HEK293 (cell line): Measurements from ENCODE around the gene WDCP.

Experiments
- GLIS1 ChIP-seq: fragments of 450-650 bp; formaldehyde crosslinking; IDR thresholded peaks from 2 replicates; pipeline ENCODE4 v1.5.1; 2016; ENCODE audit warnings: missing biosample characterization, missing genetic modification characterization
- IKZF3 ChIP-seq: fragments of 450-650 bp; IDR thresholded peaks from 2 replicates; pipeline ENCODE4 v1.5.0; 2018; ENCODE audit warnings: missing biosample characterization, mild to moderate bottlenecking, missing genetic modification characterization, moderate library complexity
- KLF17 ChIP-seq: fragments of 450-650 bp; formaldehyde crosslinking; IDR thresholded peaks from 2 replicates; pipeline ENCODE4 v1.5.1; 2016; ENCODE audit warnings: missing biosample characterization, missing genetic modification characterization
- PBX3 ChIP-seq: sonication (generic); formaldehyde crosslinking; IDR thresholded peaks from 2 replicates; pipeline ENCODE4 v1.8.1; 2022; ENCODE audit warnings: mild to moderate bottlenecking, moderate library complexity, missing genetic modification reagents
- RBAK ChIP-seq: fragments of 450-650 bp; formaldehyde crosslinking; IDR thresholded peaks from 2 replicates; pipeline ENCODE4 v1.5.1; 2016; ENCODE audit warnings: missing biosample characterization, missing genetic modification characterization
- REST ChIP-seq: fragments of 450-650 bp; formaldehyde crosslinking; IDR thresholded peaks from 2 replicates; pipeline ENCODE4 v1.5.1; 2016; ENCODE audit warnings: missing biosample characterization, missing genetic modification characterization
- SCRT1 ChIP-seq: fragments of 450-650 bp; formaldehyde crosslinking; IDR thresholded peaks from 2 replicates; pipeline ENCODE4 v1.5.1; 2016; ENCODE audit warnings: missing biosample characterization, missing genetic modification characterization, borderline replicate concordance
- TRIM28 ChIP-seq: IDR thresholded peaks from 2 replicates; pipeline ENCODE4 v1.6.1; 2011; ENCODE audit warnings: low read length, control low read depth, borderline replicate concordance
- ZBTB11 ChIP-seq: fragments of 450-650 bp; formaldehyde crosslinking; conservative IDR thresholded peaks from 2 replicates; pipeline ENCODE4 v1.5.1; 2016; ENCODE audit warnings: low read depth, missing biosample characterization, missing genetic modification characterization
- ZBTB48 ChIP-seq: fragments of 450-650 bp; formaldehyde crosslinking; IDR thresholded peaks from 2 replicates; pipeline ENCODE4 v1.5.1; 2016; ENCODE audit warnings: missing biosample characterization, missing genetic modification characterization
- ZBTB6 ChIP-seq: fragments of 450-650 bp; formaldehyde crosslinking; IDR thresholded peaks from 2 replicates; pipeline ENCODE4 v1.5.1; 2017; ENCODE audit warnings: missing biosample characterization, missing genetic modification characterization
- ZFP37 ChIP-seq: fragments of 450-650 bp; formaldehyde crosslinking; IDR thresholded peaks from 2 replicates; pipeline ENCODE4 v1.5.1; 2016; ENCODE audit warnings: missing biosample characterization, missing genetic modification characterization
- ZNF221 ChIP-seq: fragments of 450-650 bp; formaldehyde crosslinking; IDR thresholded peaks from 2 replicates; pipeline ENCODE4 v1.5.1; 2017; ENCODE audit warnings: missing biosample characterization, missing genetic modification characterization, borderline replicate concordance
- ZNF239 ChIP-seq: fragments of 450-650 bp; formaldehyde crosslinking; IDR thresholded peaks from 2 replicates; pipeline ENCODE4 v1.5.1; 2016; ENCODE audit warnings: missing biosample characterization, missing genetic modification characterization
- ZNF26 ChIP-seq: fragments of 450-650 bp; formaldehyde crosslinking; IDR thresholded peaks from 2 replicates; pipeline ENCODE4 v1.5.1; 2016; ENCODE audit warnings: missing biosample characterization, missing genetic modification characterization
- ZNF335 ChIP-seq: fragments of 450-650 bp; formaldehyde crosslinking; conservative IDR thresholded peaks from 2 replicates; pipeline ENCODE4 v1.5.1; 2016; ENCODE audit warnings: missing biosample characterization, missing genetic modification characterization
- ZNF433 ChIP-seq: fragments of 450-650 bp; formaldehyde crosslinking; IDR thresholded peaks from 2 replicates; pipeline ENCODE4 v1.5.1; 2016; ENCODE audit warnings: missing biosample characterization, missing genetic modification characterization, low read depth
- ZNF48 ChIP-seq: fragments of 450-650 bp; formaldehyde crosslinking; IDR thresholded peaks from 2 replicates; pipeline ENCODE4 v1.5.1; 2016; ENCODE audit warnings: missing biosample characterization, missing genetic modification characterization
- ZNF629 ChIP-seq: fragments of 450-650 bp; formaldehyde crosslinking; IDR thresholded peaks from 2 replicates; pipeline ENCODE4 v1.5.1; 2017; ENCODE audit warnings: missing biosample characterization, missing genetic modification characterization
- ZNF639 ChIP-seq: fragments of 450-650 bp; formaldehyde crosslinking; IDR thresholded peaks from 2 replicates; pipeline ENCODE4 v1.5.1; 2016; ENCODE audit warnings: missing biosample characterization, missing genetic modification characterization
- ZNF704 ChIP-seq: fragments of 450-650 bp; formaldehyde crosslinking; IDR thresholded peaks from 2 replicates; pipeline ENCODE4 v1.5.1; 2016; ENCODE audit warnings: missing biosample characterization, missing genetic modification characterization
- ZNF76 ChIP-seq: fragments of 450-650 bp; formaldehyde crosslinking; IDR thresholded peaks from 2 replicates; pipeline ENCODE4; 2016; ENCODE audit warnings: low read depth, missing biosample characterization, missing genetic modification characterization, borderline replicate concordance
- ZSCAN16 ChIP-seq: fragments of 450-650 bp; formaldehyde crosslinking; IDR thresholded peaks from 2 replicates; pipeline ENCODE4 v1.5.1; 2016; ENCODE audit warnings: missing biosample characterization, missing genetic modification characterization

The WDCP gene

GRCh38 chr2:24075915-24076848, 29.0 kb upstream of the WDCP start, which contains the start of gene SF3B6 (continued):
- TF ChIP-seq REST (tag by site-specific recombination): no peak
- peak; percentile 90; the same call in 1 of the 2 replicates for TF ChIP-seq PBX3 (CRISPR knock-in tag)
- no peak for TF ChIP-seq ZNF433
- TF ChIP-seq ZSCAN16 (tag by site-specific recombination): no peak
- no peak for TF ChIP-seq IKZF3 (tag by site-specific recombination)
- TF ChIP-seq RBAK (tag by site-specific recombination): no peak
- no peak for TF ChIP-seq ZNF48 (tag by site-specific recombination)
- 0 out of 2 replicates have a peak, but pooled peaks have one; percentile 43 for TF ChIP-seq ZNF76 (tag by site-specific recombination)
- TF ChIP-seq ZNF221: no peak
- TF ChIP-seq ZFP37: peak; percentile 80; the same call in 1 of the 2 replicates
- TF ChIP-seq SCRT1 (tag by site-specific recombination): no peak
- TF ChIP-seq TRIM28: peak; percentile 79; the same call in 1 of the 2 replicates
- TF ChIP-seq ZNF704 (tag by site-specific recombination): no peak
- TF ChIP-seq ZNF26: no peak
- peak; percentile 30 for TF ChIP-seq ZNF335 (tag by site-specific recombination)
- TF ChIP-seq GLIS1 (tag by site-specific recombination): no peak
- peak; percentile 71; the same call in 1 of the 2 replicates for TF ChIP-seq KLF17 (tag by site-specific recombination)
- TF ChIP-seq ZNF639 (tag by site-specific recombination): peak; percentile 54; the same call in 1 of the 2 replicates
- TF ChIP-seq ZNF629 (tag by site-specific recombination): peak; percentile 95
- TF ChIP-seq ZBTB11 (tag by site-specific recombination): peak; percentile 99
- peak; percentile 17; the same call in 1 of the 2 replicates for TF ChIP-seq ZBTB6 (tag by site-specific recombination)
- TF ChIP-seq ZNF239: no peak
- TF ChIP-seq ZBTB48 (tag by site-specific recombination): no peak
